ENCODE results near the gene CYTH2. TPM values are rescaled to one million over a fixed set of nuclear protein-coding genes. Genes with fewer than 3 reads are reported as not detected.

Gene CYTH2
- total RNA-seq, 1 donor from 2014 or later: 67.1 TPM

- H3K79me2 ChIP-seq (ENCODE audit: insufficient read depth, low read length): peaks cover 7% of the 10 kb centered on the region
- no peak overlapping the region for H3K9ac ChIP-seq (ENCODE audit: low read length)
- H3K4me1 Mint-ChIP-seq (ENCODE audit: low read depth, unreplicated experiment): peaks cover 11% of the 10 kb centered on the region
- peaks cover 18% of the 10 kb centered on the region for H3K36me3 Mint-ChIP-seq (ENCODE audit: low read depth, unreplicated experiment)
- peaks cover 18% of the 10 kb centered on the region for H3K27me3 ChIP-seq (ENCODE audit: insufficient read depth, low read length)
- no peak overlapping the region for H2AFZ ChIP-seq (ENCODE audit: low read depth, low read length)
- peaks cover 15% of the 10 kb centered on the region for H3K27me3 Mint-ChIP-seq (ENCODE audit: low read depth, unreplicated experiment)
- H3K4me1 ChIP-seq (ENCODE audit: insufficient read depth, low read length): peaks cover 17% of the 10 kb centered on the region
- no peaks in the 10 kb centered on the region for H3K9me3 Mint-ChIP-seq (ENCODE audit: unreplicated experiment)
- no peaks in the 10 kb centered on the region for H3K9me3 ChIP-seq (ENCODE audit: insufficient read depth, low read depth, low read length)
- H3K36me3 ChIP-seq (ENCODE audit: insufficient read depth, low read length): no peaks in the 10 kb centered on the region
- H3K4me3 ChIP-seq (ENCODE audit: insufficient read depth, low read depth, low read length): no peak overlapping the region
- no peak for TF ChIP-seq EZH2 (IDR thresholded peaks at IDR 0.05; ENCODE audit: insufficient read depth, low read length)
- TF ChIP-seq CTCF (IDR thresholded peaks at IDR 0.05; ENCODE audit: insufficient read depth, low read depth, low read length): no peak
- H4K20me1 ChIP-seq (ENCODE audit: insufficient read depth, low read length): no peaks in the 10 kb centered on the region
- H3K27ac ChIP-seq (ENCODE audit: low read depth, low read length): no peak overlapping the region
- DNase-seq (ENCODE audit: low read depth) (no peak), FAIRE-seq (no peak)
- no peak overlapping the region for H3K4me3 Mint-ChIP-seq (ENCODE audit: unreplicated experiment)
- peak overlapping the region; percentile 34 for H3K27ac Mint-ChIP-seq (ENCODE audit: unreplicated experiment)
- no peak overlapping the region for H3K4me2 ChIP-seq (ENCODE audit: low read length)
Observed at GRCh38 chr19:48441360-48442050, 27.7 kb upstream of the CYTH2 start.

GRCh38 chr19:48442116-48443035 lies 26.8 kb upstream of the CYTH2 start:
- H2AFZ ChIP-seq (ENCODE audit: low read depth, low read length): no peak overlapping the region
- H3K4me1 Mint-ChIP-seq (ENCODE audit: low read depth, unreplicated experiment): peaks cover 12% of the 10 kb centered on the region

More at GRCh38 chr19:48442116-48443035, 26.8 kb upstream of the CYTH2 start:
- Mint-ChIP-seq H3K27me3 (ENCODE audit: low read depth, unreplicated experiment) (peaks cover 11% of the 10 kb centered on the region), H3K9me3 (ENCODE audit: unreplicated experiment) (no peaks in the 10 kb centered on the region), H3K4me3 (ENCODE audit: unreplicated experiment) (no peak overlapping the region), H3K27ac (ENCODE audit: unreplicated experiment) (no peak overlapping the region), H3K36me3 (ENCODE audit: low read depth, unreplicated experiment) (peaks cover 19% of the 10 kb centered on the region)
- Histone ChIP-seq H3K9ac (ENCODE audit: low read length) (no peak overlapping the region), H3K4me1 (ENCODE audit: insufficient read depth, low read length) (peaks cover 19% of the 10 kb centered on the region), H3K27ac (ENCODE audit: low read depth, low read length) (no peak overlapping the region), H3K79me2 (ENCODE audit: insufficient read depth, low read length) (peaks cover 15% of the 10 kb centered on the region), H3K4me3 (ENCODE audit: insufficient read depth, low read depth, low read length) (no peak overlapping the region), H3K27me3 (ENCODE audit: insufficient read depth, low read length) (peaks cover 18% of the 10 kb centered on the region), H3K4me2 (ENCODE audit: low read length) (no peak overlapping the region), H3K36me3 (ENCODE audit: insufficient read depth, low read length) (no peaks in the 10 kb centered on the region), H3K9me3 (ENCODE audit: insufficient read depth, low read depth, low read length) (no peaks in the 10 kb centered on the region), H4K20me1 (ENCODE audit: insufficient read depth, low read length) (peaks cover 1% of the 10 kb centered on the region)
- no peak for TF ChIP-seq CTCF (IDR thresholded peaks at IDR 0.05; ENCODE audit: insufficient read depth, low read depth, low read length)
- peak; percentile 49 for TF ChIP-seq EZH2 (IDR thresholded peaks at IDR 0.05; ENCODE audit: insufficient read depth, low read length)
- FAIRE-seq: no peak
- no peak for DNase-seq (ENCODE audit: low read depth)

Data from astrocyte (in vitro differentiated cells and primary cell).